GM23338 (cell line): ENCODE results near the gene EXOC6.

Experiments
- CREB1 ChIP-seq: fragments of 250-450 bp; sonication (Bioruptor Pico); IDR thresholded peaks from 2 replicates; pipeline ENCODE4 v1.5.0; 2020; ENCODE audit warnings: low read depth, mild to moderate bottlenecking, moderate library complexity
- EZH2 ChIP-seq: fragments of 200-600 bp; sonication (generic); IDR thresholded peaks from one replicate; pipeline ENCODE4 v1.8.0; 2017; ENCODE audit warnings: antibody characterized with exemption, mild to moderate bottlenecking, low read depth; ENCODE audit not compliant: unreplicated experiment
- EZH2phosphoT487 ChIP-seq: fragments of 200-600 bp; sonication (generic); IDR thresholded peaks from one replicate; pipeline ENCODE4 v1.8.1; 2018; ENCODE audit warnings: antibody characterized with exemption; ENCODE audit not compliant: unreplicated experiment
- JUNB ChIP-seq: IDR thresholded peaks from one replicate; pipeline ENCODE4 v1.6.1; 2016; ENCODE audit warnings: antibody characterized with exemption; ENCODE audit not compliant: unreplicated experiment
- NANOG ChIP-seq: IDR thresholded peaks from 2 replicates; pipeline ENCODE4 v1.6.1; 2016; ENCODE audit warnings: antibody characterized with exemption, borderline replicate concordance
- POLR2AphosphoS5 ChIP-seq: IDR thresholded peaks from 2 replicates; pipeline ENCODE4 v1.6.1; 2016; ENCODE audit warnings: antibody characterized with exemption, low read depth
- STAT1 ChIP-seq: IDR thresholded peaks from one replicate; pipeline ENCODE4 v1.6.1; 2016; ENCODE audit warnings: antibody characterized with exemption; ENCODE audit not compliant: unreplicated experiment
- ZNF114 ChIP-seq: fragments of 250-450 bp; sonication (Bioruptor Pico); IDR thresholded peaks from 2 replicates; pipeline ENCODE4 v1.5.0; 2020; ENCODE audit warnings: mild to moderate bottlenecking, moderate library complexity
- ZNF331 ChIP-seq: fragments of 250-450 bp; sonication (Bioruptor Pico); IDR thresholded peaks from 2 replicates; pipeline ENCODE4 v1.5.0; 2020; ENCODE audit warnings: low read depth, mild to moderate bottlenecking, moderate library complexity
- TF ChIP-seq, protein P1 (sequence below), 2 experiments: fragments of 200-600 bp in 1 of 2; sonication (generic) in 1 of 2; conservative IDR thresholded peaks; 2 replicates each; pipeline versions ENCODE4 v1.5.1 to v1.6.1; 2016 to 2017; ENCODE audit warnings: antibody characterized with exemption in 2 of 2, low read depth in 2 of 2, mild to moderate bottlenecking in 2 of 2, moderate library complexity in 1 of 2
- TF ChIP-seq, protein P2 (sequence below): IDR thresholded peaks from 2 replicates; pipeline ENCODE4 v1.6.1; 2016; ENCODE audit warnings: antibody characterized with exemption
- TF ChIP-seq, protein P3 (sequence below): IDR thresholded peaks from one replicate; pipeline ENCODE4 v1.6.1; 2018; ENCODE audit warnings: antibody characterized with exemption; ENCODE audit not compliant: unreplicated experiment
- TF ChIP-seq, protein P4 (sequence below): fragments of 250-450 bp; sonication (Bioruptor Pico); IDR thresholded peaks from 2 replicates; pipeline ENCODE4 v1.5.0; 2020; ENCODE audit warnings: mild to moderate bottlenecking, moderate library complexity

DNA sequence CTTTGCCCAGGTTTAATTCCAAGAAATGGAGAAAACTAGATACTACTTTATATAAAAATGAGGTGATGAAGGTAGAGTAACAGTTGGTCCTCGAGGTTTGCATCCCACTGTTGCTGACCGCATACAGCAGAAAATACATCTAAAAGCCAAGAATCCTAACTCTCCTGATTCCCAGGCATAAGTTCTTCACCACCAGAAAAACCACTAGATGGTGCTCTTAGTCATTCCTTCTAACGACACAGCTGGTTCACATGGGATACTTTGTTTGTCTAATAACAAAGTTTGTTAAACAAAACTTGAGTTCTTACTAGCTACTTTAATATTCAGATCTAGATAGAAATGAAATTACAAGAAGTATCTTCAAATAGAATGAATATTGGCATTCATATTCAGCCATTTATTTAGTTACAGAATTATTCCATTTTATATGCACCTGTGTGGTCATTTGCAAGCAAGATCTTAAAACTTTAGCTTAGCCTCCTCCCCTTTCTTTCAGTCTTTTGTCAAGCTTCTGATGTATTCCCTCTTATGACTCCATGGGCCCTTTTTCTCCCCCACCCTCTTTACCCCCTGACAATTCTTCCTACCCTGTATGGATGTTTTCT, 158.2 kb downstream of the EXOC6 start:
- TF ChIP-seq EZH2 = no peak
- TF ChIP-seq, protein P1, sequence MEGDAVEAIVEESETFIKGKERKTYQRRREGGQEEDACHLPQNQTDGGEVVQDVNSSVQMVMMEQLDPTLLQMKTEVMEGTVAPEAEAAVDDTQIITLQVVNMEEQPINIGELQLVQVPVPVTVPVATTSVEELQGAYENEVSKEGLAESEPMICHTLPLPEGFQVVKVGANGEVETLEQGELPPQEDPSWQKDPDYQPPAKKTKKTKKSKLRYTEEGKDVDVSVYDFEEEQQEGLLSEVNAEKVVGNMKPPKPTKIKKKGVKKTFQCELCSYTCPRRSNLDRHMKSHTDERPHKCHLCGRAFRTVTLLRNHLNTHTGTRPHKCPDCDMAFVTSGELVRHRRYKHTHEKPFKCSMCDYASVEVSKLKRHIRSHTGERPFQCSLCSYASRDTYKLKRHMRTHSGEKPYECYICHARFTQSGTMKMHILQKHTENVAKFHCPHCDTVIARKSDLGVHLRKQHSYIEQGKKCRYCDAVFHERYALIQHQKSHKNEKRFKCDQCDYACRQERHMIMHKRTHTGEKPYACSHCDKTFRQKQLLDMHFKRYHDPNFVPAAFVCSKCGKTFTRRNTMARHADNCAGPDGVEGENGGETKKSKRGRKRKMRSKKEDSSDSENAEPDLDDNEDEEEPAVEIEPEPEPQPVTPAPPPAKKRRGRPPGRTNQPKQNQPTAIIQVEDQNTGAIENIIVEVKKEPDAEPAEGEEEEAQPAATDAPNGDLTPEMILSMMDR (conservative IDR thresholded peaks at IDR 0.05; ENCODE audit: low read depth in 2 of 2) = peak; percentile 82 to 92
- TF ChIP-seq POLR2AphosphoS5 = no peak
- TF ChIP-seq CREB1 (CRISPR knock-in tag) = no peak
- no peak for TF ChIP-seq EZH2phosphoT487
- TF ChIP-seq, protein P2, sequence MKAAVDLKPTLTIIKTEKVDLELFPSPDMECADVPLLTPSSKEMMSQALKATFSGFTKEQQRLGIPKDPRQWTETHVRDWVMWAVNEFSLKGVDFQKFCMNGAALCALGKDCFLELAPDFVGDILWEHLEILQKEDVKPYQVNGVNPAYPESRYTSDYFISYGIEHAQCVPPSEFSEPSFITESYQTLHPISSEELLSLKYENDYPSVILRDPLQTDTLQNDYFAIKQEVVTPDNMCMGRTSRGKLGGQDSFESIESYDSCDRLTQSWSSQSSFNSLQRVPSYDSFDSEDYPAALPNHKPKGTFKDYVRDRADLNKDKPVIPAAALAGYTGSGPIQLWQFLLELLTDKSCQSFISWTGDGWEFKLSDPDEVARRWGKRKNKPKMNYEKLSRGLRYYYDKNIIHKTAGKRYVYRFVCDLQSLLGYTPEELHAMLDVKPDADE = no peak
- TF ChIP-seq, protein P3, sequence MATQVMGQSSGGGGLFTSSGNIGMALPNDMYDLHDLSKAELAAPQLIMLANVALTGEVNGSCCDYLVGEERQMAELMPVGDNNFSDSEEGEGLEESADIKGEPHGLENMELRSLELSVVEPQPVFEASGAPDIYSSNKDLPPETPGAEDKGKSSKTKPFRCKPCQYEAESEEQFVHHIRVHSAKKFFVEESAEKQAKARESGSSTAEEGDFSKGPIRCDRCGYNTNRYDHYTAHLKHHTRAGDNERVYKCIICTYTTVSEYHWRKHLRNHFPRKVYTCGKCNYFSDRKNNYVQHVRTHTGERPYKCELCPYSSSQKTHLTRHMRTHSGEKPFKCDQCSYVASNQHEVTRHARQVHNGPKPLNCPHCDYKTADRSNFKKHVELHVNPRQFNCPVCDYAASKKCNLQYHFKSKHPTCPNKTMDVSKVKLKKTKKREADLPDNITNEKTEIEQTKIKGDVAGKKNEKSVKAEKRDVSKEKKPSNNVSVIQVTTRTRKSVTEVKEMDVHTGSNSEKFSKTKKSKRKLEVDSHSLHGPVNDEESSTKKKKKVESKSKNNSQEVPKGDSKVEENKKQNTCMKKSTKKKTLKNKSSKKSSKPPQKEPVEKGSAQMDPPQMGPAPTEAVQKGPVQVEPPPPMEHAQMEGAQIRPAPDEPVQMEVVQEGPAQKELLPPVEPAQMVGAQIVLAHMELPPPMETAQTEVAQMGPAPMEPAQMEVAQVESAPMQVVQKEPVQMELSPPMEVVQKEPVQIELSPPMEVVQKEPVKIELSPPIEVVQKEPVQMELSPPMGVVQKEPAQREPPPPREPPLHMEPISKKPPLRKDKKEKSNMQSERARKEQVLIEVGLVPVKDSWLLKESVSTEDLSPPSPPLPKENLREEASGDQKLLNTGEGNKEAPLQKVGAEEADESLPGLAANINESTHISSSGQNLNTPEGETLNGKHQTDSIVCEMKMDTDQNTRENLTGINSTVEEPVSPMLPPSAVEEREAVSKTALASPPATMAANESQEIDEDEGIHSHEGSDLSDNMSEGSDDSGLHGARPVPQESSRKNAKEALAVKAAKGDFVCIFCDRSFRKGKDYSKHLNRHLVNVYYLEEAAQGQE = no peak
- no peak for TF ChIP-seq ZNF331 (CRISPR knock-in tag)
- TF ChIP-seq STAT1 = no peak
- no peak for TF ChIP-seq JUNB
- no peak for TF ChIP-seq ZNF114
- no peak for TF ChIP-seq NANOG
- TF ChIP-seq, protein P4, sequence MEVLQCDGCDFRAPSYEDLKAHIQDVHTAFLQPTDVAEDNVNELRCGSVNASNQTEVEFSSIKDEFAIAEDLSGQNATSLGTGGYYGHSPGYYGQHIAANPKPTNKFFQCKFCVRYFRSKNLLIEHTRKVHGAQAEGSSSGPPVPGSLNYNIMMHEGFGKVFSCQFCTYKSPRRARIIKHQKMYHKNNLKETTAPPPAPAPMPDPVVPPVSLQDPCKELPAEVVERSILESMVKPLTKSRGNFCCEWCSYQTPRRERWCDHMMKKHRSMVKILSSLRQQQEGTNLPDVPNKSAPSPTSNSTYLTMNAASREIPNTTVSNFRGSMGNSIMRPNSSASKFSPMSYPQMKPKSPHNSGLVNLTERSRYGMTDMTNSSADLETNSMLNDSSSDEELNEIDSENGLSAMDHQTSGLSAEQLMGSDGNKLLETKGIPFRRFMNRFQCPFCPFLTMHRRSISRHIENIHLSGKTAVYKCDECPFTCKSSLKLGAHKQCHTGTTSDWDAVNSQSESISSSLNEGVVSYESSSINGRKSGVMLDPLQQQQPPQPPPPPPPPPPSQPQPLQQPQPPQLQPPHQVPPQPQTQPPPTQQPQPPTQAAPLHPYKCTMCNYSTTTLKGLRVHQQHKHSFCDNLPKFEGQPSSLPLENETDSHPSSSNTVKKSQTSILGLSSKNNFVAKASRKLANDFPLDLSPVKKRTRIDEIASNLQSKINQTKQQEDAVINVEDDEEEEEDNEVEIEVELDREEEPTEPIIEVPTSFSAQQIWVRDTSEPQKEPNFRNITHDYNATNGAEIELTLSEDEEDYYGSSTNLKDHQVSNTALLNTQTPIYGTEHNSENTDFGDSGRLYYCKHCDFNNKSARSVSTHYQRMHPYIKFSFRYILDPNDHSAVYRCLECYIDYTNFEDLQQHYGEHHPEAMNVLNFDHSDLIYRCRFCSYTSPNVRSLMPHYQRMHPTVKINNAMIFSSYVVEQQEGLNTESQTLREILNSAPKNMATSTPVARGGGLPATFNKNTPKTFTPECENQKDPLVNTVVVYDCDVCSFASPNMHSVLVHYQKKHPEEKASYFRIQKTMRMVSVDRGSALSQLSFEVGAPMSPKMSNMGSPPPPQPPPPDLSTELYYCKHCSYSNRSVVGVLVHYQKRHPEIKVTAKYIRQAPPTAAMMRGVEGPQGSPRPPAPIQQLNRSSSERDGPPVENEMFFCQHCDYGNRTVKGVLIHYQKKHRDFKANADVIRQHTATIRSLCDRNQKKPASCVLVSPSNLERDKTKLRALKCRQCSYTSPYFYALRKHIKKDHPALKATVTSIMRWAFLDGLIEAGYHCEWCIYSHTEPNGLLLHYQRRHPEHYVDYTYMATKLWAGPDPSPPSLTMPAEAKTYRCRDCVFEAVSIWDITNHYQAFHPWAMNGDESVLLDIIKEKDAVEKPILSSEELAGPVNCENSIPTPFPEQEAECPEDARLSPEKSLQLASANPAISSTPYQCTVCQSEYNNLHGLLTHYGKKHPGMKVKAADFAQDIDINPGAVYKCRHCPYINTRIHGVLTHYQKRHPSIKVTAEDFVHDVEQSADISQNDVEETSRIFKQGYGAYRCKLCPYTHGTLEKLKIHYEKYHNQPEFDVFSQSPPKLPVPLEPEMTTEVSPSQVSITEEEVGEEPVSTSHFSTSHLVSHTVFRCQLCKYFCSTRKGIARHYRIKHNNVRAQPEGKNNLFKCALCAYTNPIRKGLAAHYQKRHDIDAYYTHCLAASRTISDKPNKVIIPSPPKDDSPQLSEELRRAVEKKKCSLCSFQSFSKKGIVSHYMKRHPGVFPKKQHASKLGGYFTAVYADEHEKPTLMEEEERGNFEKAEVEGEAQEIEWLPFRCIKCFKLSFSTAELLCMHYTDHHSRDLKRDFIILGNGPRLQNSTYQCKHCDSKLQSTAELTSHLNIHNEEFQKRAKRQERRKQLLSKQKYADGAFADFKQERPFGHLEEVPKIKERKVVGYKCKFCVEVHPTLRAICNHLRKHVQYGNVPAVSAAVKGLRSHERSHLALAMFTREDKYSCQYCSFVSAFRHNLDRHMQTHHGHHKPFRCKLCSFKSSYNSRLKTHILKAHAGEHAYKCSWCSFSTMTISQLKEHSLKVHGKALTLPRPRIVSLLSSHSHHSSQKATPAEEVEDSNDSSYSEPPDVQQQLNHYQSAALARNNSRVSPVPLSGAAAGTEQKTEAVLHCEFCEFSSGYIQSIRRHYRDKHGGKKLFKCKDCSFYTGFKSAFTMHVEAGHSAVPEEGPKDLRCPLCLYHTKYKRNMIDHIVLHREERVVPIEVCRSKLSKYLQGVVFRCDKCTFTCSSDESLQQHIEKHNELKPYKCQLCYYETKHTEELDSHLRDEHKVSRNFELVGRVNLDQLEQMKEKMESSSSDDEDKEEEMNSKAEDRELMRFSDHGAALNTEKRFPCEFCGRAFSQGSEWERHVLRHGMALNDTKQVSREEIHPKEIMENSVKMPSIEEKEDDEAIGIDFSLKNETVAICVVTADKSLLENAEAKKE (CRISPR knock-in tag) = no peak
